ENCODE data around the gene PPP2R2C. TPM values are rescaled to one million over a fixed set of nuclear protein-coding genes. Genes with fewer than 3 reads are reported as not detected.

PPP2R2C gene
- total RNA-seq, 1 experiment from 2014 or later, result 9.5 TPM

- TF ChIP-seq EZH2 (IDR thresholded peaks at IDR 0.05; ENCODE audit: low read length, unreplicated experiment) (no peak), EZH2phosphoT487 (IDR thresholded peaks at IDR 0.05; ENCODE audit: borderline replicate concordance, low read length) (no peak), CTCF (conservative IDR thresholded peaks at IDR 0.05; ENCODE audit: low read depth, low read length) (no peak)
- POLR2A ChIA-PET (ENCODE audit: unreplicated experiment), result no interaction called here
- Histone ChIP-seq H3K9me2 (replicated peaks; ENCODE audit: low read length) (no peaks in the 10 kb centered on the region), H3K4me2 (ENCODE audit: low read length) (no peak overlapping the region), H3K4me3 (ENCODE audit: low read length) (no peak overlapping the region), H3F3A (ENCODE audit: low read length, unreplicated experiment) (no peaks in the 10 kb centered on the region), H3K36me3 (ENCODE audit: low read depth, low read length) (no peaks in the 10 kb centered on the region), H3K27me3 (ENCODE audit: low read length) (no peaks in the 10 kb centered on the region), H2AFZ (ENCODE audit: low read length) (no peak overlapping the region), H3K79me2 (ENCODE audit: low read length) (no peaks in the 10 kb centered on the region), H3K27ac (ENCODE audit: low read length) (no peak overlapping the region), H4K20me1 (ENCODE audit: low read length) (no peaks in the 10 kb centered on the region), H3K9me3 (ENCODE audit: low read length) (peaks cover 12% of the 10 kb centered on the region; the same call in 1 of the 2 replicates), H3K4me1 (ENCODE audit: insufficient read depth, low read length) (no peaks in the 10 kb centered on the region), H3K9ac (ENCODE audit: low read length) (no peak overlapping the region)
- intact Hi-C loops (cut with micrococcal nuclease), result no loop called here
- DNase-seq (no peak), ATAC-seq (no peak)
- no TSS peak for BruUV-seq (replicated peaks)
- CTCF ChIA-PET, result no interaction called here
These were observed 28.2 kb upstream of the PPP2R2C start for GRCh38 chr4:6500481-6501140.

DNA sequence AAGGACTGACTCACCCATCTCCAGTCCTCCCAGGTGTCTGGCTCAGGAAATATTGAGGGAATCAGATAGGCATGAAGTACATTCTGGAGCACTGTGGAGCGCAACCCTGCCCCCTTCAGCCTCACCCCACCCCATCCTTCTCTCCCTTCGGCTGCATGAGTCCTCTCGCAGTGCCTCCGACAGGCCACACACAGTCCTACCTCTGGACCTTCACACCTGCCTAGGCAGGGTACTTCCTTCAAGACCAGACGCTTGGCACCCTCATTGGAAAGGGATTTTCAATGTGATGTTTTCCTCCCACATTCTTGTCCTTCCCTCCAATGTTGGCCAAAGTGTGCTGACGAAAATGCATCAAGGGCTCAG is 26.8 kb upstream of the PPP2R2C start:
- Histone ChIP-seq H3F3A (ENCODE audit: low read length, unreplicated experiment) (no peaks in the 10 kb centered on the region), H3K27me3 (ENCODE audit: low read length) (no peaks in the 10 kb centered on the region), H3K36me3 (ENCODE audit: low read depth, low read length) (no peaks in the 10 kb centered on the region), H3K9me2 (replicated peaks; ENCODE audit: low read length) (no peaks in the 10 kb centered on the region), H3K4me2 (ENCODE audit: low read length) (no peak overlapping the region), H3K9me3 (ENCODE audit: low read length) (0 out of 2 replicates have a peak, but pooled peaks cover 3% of the 10 kb centered on the region), H4K20me1 (ENCODE audit: low read length) (no peaks in the 10 kb centered on the region), H3K4me1 (ENCODE audit: insufficient read depth, low read length) (no peaks in the 10 kb centered on the region), H3K9ac (ENCODE audit: low read length) (no peak overlapping the region), H3K4me3 (ENCODE audit: low read length) (no peak overlapping the region), H3K27ac (ENCODE audit: low read length) (no peak overlapping the region), H2AFZ (ENCODE audit: low read length) (no peak overlapping the region), H3K79me2 (ENCODE audit: low read length) (no peaks in the 10 kb centered on the region)
- DNase-seq, result no peak
- CTCF ChIA-PET, result no interaction called here
- TF ChIP-seq EZH2 (IDR thresholded peaks at IDR 0.05; ENCODE audit: low read length, unreplicated experiment), result no peak
- TF ChIP-seq CTCF (conservative IDR thresholded peaks at IDR 0.05; ENCODE audit: low read depth, low read length), result no peak
- TF ChIP-seq EZH2phosphoT487 (IDR thresholded peaks at IDR 0.05; ENCODE audit: borderline replicate concordance, low read length), result no peak
- no peak for ATAC-seq
- intact Hi-C loops (cut with micrococcal nuclease), result no loop called here
- POLR2A ChIA-PET (ENCODE audit: unreplicated experiment), result no interaction called here
- no TSS peak for BruUV-seq (replicated peaks)

DNA sequence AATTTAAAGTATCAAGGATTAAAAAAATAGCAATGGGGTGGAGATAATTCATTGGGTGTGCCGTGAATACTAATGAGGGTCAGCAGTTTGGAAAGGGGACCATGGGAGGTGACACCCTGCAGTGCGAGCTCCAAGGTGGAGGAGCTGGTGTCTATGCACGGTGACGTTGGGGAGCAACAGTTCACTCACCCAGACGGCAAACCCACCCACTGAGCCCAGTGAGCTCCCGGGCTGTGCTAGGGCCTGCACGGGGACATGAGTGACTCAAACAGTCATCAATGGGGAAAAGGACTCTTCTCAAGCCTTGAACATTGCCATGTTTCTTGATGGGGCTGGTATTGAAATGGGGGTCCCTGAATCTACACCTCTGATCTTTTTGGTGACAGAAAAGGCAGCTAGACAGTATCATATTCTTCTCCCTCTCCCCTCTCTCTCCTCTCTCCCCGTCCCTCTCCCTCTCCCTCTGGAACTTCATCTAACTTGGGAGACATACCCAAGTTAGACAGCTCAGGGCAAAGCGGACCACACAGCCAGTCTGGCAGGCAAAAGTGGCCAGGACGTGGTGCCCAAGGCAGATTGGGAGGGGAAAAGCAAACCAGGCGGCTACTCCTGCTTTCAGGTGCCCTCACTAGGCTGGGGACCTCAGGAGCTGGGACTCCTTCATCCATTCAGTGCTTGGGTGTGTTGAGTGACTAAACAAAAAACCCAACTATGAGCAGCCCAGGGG is 26.3 kb upstream of the PPP2R2C start:
- H3K4me2 ChIP-seq (ENCODE audit: low read length), result no peak overlapping the region
- no peaks in the 10 kb centered on the region for H3K9me3 ChIP-seq (ENCODE audit: low read length)
- no peaks in the 10 kb centered on the region for H3F3A ChIP-seq (ENCODE audit: low read length, unreplicated experiment)
- no peak overlapping the region for H2AFZ ChIP-seq (ENCODE audit: low read length)
- DNase-seq, result no peak
- no peaks in the 10 kb centered on the region for H4K20me1 ChIP-seq (ENCODE audit: low read length)
- TF ChIP-seq EZH2 (IDR thresholded peaks at IDR 0.05; ENCODE audit: low read length, unreplicated experiment) (no peak), CTCF (conservative IDR thresholded peaks at IDR 0.05; ENCODE audit: low read depth, low read length) (no peak), EZH2phosphoT487 (IDR thresholded peaks at IDR 0.05; ENCODE audit: borderline replicate concordance, low read length) (no peak)
- H3K36me3 ChIP-seq (ENCODE audit: low read depth, low read length), result no peaks in the 10 kb centered on the region
- no peaks in the 10 kb centered on the region for H3K4me1 ChIP-seq (ENCODE audit: insufficient read depth, low read length)
- no peaks in the 10 kb centered on the region for H3K27me3 ChIP-seq (ENCODE audit: low read length)
- intact Hi-C loops (cut with micrococcal nuclease), result no loop called here
- no TSS peak for BruUV-seq (replicated peaks)
- no peak overlapping the region for H3K27ac ChIP-seq (ENCODE audit: low read length)
- no peaks in the 10 kb centered on the region for H3K79me2 ChIP-seq (ENCODE audit: low read length)
- H3K9ac ChIP-seq (ENCODE audit: low read length), result no peak overlapping the region
- no peak for ATAC-seq
- CTCF ChIA-PET, result no interaction called here
- H3K4me3 ChIP-seq (ENCODE audit: low read length), result no peak overlapping the region
- POLR2A ChIA-PET (ENCODE audit: unreplicated experiment), result no interaction called here
- H3K9me2 ChIP-seq (replicated peaks; ENCODE audit: low read length), result no peaks in the 10 kb centered on the region

Data from PC-3 (cell line).